K562 (cell line): ENCODE results near the gene FHIT. TPM values are rescaled to one million over a fixed set of nuclear protein-coding genes. Genes with fewer than 3 reads are reported as not detected.

ENCODE experiments used
- ILK ChIP-seq: fragments of 450-650 bp; IDR thresholded peaks from 2 replicates; pipeline ENCODE4 v1.6.1; 2016; ENCODE audit warnings: missing genetic modification characterization, low read depth, mild to moderate bottlenecking, missing compliant biosample characterization, moderate library complexity, borderline replicate concordance
- MEIS2 ChIP-seq: fragments of 450-650 bp; IDR thresholded peaks from 2 replicates; pipeline ENCODE4 v1.6.1; 2014; ENCODE audit warnings: mild to moderate bottlenecking; ENCODE audit not compliant: partially characterized antibody
- PKNOX1 ChIP-seq: fragments of 450-650 bp; IDR thresholded peaks from 2 replicates; pipeline ENCODE4 v1.6.1; 2016
- POLR2H ChIP-seq: IDR thresholded peaks from 2 replicates; pipeline ENCODE4 v1.6.1; 2016; ENCODE audit warnings: missing genetic modification characterization, low read depth, mild to moderate bottlenecking, control low read depth, missing compliant biosample characterization, moderate library complexity
- TEAD1 ChIP-seq, 2 experiments: fragments of 450-650 bp in 1 of 2; sonication (generic) in 1 of 2; formaldehyde crosslinking; IDR thresholded peaks; 2 replicates each; pipeline versions ENCODE4 v1.4.0 to v1.8.0; 2020 to 2022; ENCODE audit warnings: mild to moderate bottlenecking in 2 of 2, missing genetic modification reagents in 1 of 2
- ZNF311 ChIP-seq: fragments of 250-450 bp; sonication (Bioruptor Pico); IDR thresholded peaks from 2 replicates; pipeline ENCODE4 v1.4.0; 2020; ENCODE audit warnings: mild to moderate bottlenecking, moderate library complexity
- ZNF551 ChIP-seq: fragments of 250-450 bp; sonication (Bioruptor Pico); IDR thresholded peaks from 2 replicates; pipeline ENCODE4 v1.5.0; 2021; ENCODE audit warnings: mild to moderate bottlenecking, moderate library complexity
- ZNF717 ChIP-seq: fragments of 250-450 bp; sonication (Bioruptor Pico); IDR thresholded peaks from 2 replicates; pipeline ENCODE4 v1.5.0; 2021
- polyA plus RNA-seq, 8 experiments: library from polyadenylated mRNA; depleted of rRNA in 4 of 8; stranded (reverse) in 5 of 8; unstranded in 3 of 8; fragments of >200 nt; fragmentation: Nextera tagmentation in 2 of 8; fragmentation: Illumina TruSeq in 1 of 8; extraction: Ambion mirVana in 2 of 8; extraction: Trizol in 1 of 8; gene quantifications; 2 replicates each; pipeline versions ENCODE4 v1.2.1 to v1.2.3, GENCODE V29; 2011 to 2014; ENCODE audit warnings: inconsistent platforms in 1 of 8, missing spikeins in 1 of 8
- total RNA-seq, 7 experiments: library from RNA; depleted of rRNA in 6 of 7; stranded (reverse); fragments of >200 nt in 6 of 7; fragmentation: Illumina TruSeq in 2 of 7; extraction: Trizol in 2 of 7; gene quantifications; 2 replicates each; pipeline versions ENCODE4 v1.2.1 to v1.2.3, GENCODE V29; 2011 to 2021; ENCODE audit warnings: low replicate concordance in 1 of 7
- TF ChIP-seq, protein P1 (sequence below): fragments of 250-450 bp; sonication (Bioruptor Pico); IDR thresholded peaks from 2 replicates; pipeline ENCODE4 v1.4.0; 2020; ENCODE audit warnings: mild to moderate bottlenecking

FHIT gene
- total and polyA plus RNA-seq, 9 of the 15 experiments (the other 6 are each of a cell fraction or from before 2014, with no cell fraction given) = 1.7 to 9.1 (median 4.3) TPM

- peak; percentile 23; the same call in 1 of the 2 replicates for TF ChIP-seq PKNOX1
- no peak for TF ChIP-seq POLR2H (tag)
- no peak for TF ChIP-seq ZNF311 (CRISPR knock-in tag)
- no peak for TF ChIP-seq TEAD1 (CRISPR knock-in tag; IDR thresholded peaks at IDR 0.05)
- TF ChIP-seq MEIS2 = peak; percentile 51
- TF ChIP-seq, protein P1, sequence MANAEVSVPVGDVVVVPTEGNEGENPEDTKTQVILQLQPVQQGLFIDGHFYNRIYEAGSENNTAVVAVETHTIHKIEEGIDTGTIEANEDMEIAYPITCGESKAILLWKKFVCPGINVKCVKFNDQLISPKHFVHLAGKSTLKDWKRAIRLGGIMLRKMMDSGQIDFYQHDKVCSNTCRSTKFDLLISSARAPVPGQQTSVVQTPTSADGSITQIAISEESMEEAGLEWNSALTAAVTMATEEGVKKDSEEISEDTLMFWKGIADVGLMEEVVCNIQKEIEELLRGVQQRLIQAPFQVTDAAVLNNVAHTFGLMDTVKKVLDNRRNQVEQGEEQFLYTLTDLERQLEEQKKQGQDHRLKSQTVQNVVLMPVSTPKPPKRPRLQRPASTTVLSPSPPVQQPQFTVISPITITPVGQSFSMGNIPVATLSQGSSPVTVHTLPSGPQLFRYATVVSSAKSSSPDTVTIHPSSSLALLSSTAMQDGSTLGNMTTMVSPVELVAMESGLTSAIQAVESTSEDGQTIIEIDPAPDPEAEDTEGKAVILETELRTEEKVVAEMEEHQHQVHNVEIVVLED (CRISPR knock-in tag) = no peak
- TF ChIP-seq ILK (tag) = no peak
- TF ChIP-seq ZNF551 (CRISPR knock-in tag) = no peak
- no peak for TF ChIP-seq ZNF717 (CRISPR knock-in tag)
- TF ChIP-seq, all 486 proteins: peak for 3
Measured at GRCh38 chr3:60313951-60314461, 937.2 kb downstream of the FHIT start (continued).
